NCI-H128 (cell line): Measurements from ENCODE around the gene TMPRSS9.

Source experiments
- DNase-seq: peaks from one replicate; lab custom pipeline; 2025; ENCODE audit not compliant: unreplicated experiment; lab: John Stamatoyannopoulos, UW

The TMPRSS9 gene

DNA sequence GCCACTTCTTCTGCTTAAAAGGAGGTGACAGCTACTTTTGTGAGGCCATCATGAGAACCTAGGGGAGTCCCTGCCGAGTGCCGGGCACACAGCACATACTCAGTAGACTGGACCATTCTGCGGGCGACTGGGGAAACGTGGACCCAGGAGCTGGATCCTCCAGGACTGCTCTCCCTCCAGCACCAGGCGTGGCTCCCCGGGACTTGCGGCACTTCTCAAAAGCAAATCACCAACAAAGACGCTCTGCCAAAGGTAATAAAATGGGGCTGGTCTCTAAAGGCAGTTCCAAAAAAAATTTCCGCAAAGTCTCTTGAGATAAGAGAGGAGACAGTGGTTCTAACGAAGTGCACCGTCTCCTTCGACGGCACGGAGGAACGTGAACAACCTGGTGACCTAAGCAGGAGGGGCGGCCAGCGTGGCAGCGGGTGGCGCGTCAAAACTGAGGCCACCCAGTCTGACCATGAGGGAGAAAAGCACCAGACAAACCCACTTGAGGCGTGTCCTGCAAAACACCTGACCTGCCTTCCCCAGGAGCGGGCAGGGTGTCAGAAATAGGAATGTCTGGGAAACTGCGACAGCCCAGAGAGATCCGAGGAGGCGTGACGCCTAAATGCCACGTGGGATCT is 1.4 kb upstream of the TMPRSS9 start:
- DNase-seq: no peak

DNA sequence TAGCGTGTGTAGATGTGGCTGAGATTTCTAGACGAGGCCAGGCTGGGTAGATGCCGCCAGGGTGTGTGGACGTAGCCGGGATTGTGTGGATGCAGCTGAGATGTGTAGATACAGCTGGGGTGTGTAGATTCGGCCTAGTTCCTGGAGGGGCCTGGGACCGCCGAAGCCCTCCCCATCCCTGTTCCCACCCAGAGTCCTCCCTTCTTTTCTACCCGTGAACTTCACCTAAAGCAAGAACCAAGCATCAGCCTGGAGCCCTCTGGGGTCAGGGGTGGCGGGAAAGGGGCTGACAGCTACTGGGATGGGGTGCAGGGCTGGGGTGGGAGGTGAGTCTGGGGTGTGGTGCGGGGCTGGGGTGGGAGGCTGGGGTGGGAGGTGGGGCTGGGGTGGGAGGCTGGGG is 768 bp downstream of the TMPRSS9 start:
- no peak for DNase-seq

- no peak for DNase-seq
Observed at GRCh38 chr19:2361246-2362045, 1.4 kb downstream of the TMPRSS9 start.

DNA sequence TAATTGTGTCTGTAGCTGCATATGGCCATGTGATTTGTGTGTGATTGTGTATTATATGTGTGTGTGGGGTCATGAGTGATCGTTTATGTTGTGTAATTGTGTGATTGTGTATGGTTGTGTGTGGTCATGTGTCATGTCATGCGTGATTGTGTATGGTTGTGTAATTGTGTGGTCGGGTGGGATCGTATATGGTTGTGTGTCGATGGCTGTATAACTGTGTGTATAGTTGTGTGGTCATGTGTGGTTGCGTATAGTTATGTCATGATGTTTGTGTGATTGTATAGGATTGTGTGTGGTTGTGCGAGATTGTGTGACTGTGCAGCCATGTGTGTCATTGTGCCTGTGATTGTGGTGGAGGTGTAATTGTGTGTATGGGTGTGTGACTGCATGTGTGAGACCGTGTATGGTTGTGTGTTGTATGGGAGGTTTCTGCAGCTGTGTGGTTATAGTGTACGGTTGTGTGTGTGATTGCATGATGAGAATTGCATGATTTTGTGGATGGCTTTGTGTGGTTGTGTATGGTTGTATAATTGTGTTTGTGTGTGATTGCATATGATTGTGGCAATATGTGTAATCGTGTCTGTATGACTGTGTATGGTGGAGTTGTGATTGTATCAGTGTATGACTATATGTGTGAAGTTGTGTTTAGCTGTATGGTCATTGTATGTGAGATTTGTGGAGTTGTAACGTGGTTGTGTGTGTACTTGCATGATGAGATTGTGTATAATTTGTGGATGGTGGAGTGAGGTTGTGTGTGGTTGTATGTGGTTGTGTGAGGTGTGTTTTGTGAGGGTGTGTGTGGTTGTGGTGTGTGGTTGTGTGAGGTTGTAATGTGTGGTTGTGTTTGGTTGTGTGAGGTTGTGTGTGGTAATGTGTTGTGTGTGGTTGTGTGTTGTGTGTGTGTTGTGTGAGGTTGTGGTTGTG is 2.2 kb downstream of the TMPRSS9 start:
- DNase-seq: no peak

- DNase-seq: no peak
Observed at GRCh38 chr19:2362970-2363300, 2.9 kb downstream of the TMPRSS9 start.

DNA sequence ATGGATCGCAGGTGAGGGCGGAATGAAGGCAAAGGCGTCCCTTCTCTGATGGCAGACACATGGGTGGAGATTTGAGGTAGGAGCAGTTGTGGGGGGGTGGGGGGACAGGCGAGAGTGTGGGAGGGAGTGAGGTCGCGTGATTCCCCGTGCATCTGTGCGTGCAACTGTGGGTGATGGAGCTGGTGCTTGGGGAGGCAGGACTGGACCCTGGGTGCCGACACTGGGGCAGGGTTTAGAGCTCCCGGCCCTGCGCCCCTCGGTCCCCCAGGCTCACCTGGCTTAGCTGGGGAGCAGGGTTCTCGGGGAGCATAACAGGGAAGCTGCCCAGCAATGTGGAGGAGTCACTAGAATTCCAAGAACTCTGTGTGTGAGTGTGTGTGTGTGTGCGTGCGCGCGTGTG is 3.4 kb downstream of the TMPRSS9 start:
- DNase-seq: no peak

GRCh38 chr19:2365201-2365970 is 5.3 kb downstream of the TMPRSS9 start:
- no peak for DNase-seq

DNA sequence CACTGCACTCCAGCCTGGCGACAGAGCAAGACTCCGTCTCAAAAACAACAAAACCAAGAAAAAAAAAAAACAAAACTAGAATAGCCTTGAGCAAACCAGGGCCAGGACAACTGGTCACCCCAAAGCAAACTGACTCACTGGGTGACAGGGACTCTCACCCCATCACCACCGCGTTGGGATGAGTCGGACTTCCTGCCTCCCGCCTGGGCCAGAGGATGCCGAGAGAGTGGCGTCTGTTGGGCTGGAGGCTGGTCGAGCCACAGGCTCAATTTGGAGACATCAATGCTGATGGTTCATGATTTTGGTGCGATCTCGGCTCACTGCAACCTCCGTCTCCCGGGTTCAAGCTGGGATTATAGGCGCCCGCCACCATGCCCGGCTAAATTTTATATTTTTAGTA is 11.6 kb downstream of the TMPRSS9 start:
- no peak for DNase-seq

DNA sequence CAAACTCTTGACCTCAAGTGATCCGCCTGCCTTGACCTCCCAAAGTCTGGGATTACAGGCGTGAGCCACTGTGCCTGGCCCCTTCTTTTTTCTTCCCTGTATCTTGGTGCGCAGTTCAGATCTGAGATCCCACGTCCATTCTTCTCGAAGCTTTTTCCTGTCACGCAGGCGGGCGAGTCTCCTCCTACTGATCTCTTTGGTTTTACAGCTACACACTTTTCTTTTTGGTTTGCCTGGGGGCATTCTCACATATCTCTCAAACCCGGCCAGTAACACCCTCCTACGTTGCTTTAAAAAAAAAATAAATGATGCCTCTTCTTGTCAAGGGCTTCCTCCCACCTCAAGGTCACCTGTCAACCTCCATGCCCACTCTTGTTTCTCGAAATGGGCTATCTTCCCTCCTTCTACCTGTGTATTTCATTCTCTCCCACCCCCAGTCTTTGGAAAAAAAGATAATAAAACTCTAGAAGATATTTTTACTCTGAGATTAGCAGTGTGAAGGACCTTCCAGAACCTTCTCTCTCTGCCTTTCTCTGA is 12.1 kb downstream of the TMPRSS9 start:
- no peak for DNase-seq

- no peak for DNase-seq
Observed at GRCh38 chr19:2374808-2375207, 14.7 kb downstream of the TMPRSS9 start.

DNA sequence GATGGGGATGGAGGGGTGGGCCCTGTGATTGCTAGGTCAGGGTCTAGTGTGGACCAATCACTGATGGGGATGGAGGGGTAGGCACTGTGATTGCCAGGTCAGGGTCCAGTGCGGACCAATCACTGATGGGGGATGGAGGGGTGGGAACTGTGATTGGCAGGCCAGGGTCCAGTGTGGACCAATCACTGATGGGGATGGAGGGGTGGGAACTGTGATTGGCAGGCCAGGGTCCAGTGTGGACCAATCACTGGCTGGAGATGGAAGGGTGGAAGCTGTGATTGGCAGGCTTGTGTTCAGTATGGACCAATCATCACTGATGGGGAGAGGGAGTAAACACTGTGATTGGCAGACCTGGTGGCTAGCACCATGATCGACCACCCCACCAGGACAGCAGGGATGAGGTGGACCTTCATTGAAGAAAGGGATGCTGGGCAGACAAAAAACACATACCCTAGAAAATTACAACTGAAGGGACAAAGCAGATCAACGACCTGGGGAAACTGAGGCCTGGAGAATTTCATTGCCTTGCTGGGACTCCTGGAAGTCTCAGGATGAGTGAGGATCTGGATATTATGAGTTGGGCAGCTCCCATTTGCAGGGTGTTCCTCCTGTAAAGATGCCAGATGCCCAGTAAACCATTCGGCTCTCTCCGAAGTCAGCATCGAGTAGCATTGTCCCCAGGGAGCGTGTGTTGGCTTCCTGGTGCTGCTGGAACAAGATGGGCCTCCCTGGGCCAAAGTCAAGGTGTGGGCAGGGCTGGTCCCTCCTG is 15.5 kb downstream of the TMPRSS9 start:
- DNase-seq: no peak

- DNase-seq: no peak
Observed at GRCh38 chr19:2376784-2377519, 16.9 kb downstream of the TMPRSS9 start.

GRCh38 chr19:2380567-2380966 is 20.5 kb downstream of the TMPRSS9 start:
- DNase-seq: no peak

- DNase-seq: no peak
Observed at GRCh38 chr19:2381148-2381820, 21.2 kb downstream of the TMPRSS9 start.

GRCh38 chr19:2382530-2383222 is 22.6 kb downstream of the TMPRSS9 start:
- no peak for DNase-seq

DNA sequence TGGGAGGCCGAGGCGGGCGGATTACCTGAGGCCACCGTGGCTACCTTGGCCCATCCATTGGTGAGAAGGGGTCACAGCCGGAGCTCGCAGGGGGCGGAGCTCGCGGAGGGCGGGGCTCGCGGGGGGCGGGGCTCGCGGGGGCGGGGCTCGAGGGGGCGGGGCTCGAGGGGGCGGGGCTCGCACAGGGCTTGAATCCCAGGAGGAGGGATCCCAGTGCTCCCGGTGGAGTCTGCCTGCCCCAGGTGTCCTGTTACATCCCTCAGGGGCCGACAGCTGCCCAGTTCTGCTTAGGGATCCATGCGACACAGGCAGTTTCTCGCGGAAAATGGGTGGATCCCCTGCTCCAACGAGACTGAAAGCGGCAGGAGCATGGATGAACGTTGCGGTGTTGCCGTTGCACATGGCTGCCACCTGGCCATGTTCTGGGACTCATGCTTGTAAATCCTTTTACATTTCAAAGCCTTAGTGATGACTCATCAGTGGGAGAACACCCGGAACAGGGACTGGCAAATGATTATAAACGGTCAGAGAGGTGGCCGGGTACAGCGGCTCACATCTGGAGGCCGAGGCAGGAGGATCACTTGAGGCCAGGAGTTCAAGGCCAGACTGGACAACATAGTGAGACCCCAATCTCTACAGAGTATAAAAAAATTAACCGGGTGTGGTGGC is 25.1 kb downstream of the TMPRSS9 start:
- peak; percentile 13 for DNase-seq

- no peak for DNase-seq
Observed at GRCh38 chr19:2387367-2388288, 27.6 kb downstream of the TMPRSS9 start.
